Osteocyte (in vitro differentiated cells): ENCODE measurements around the gene PCDHGA12. TPM values are rescaled to one million over a fixed set of nuclear protein-coding genes. Genes with fewer than 3 reads are reported as not detected.
"Not testable (repeated sequence)": the region's sequence is repeated elsewhere in the genome, so short reads cannot be mapped to it uniquely, and the experiment has no call there.

Source experiments
- DNase-seq: peaks from one replicate; pipeline ENCODE4 v3.0.0; 2021; ENCODE audit warnings: mixed read lengths; ENCODE audit not compliant: unreplicated experiment; ENCODE audit errors: extremely low spot score
- H3K27ac Mint-ChIP-seq: one replicate; pipeline ENCODE4 v1.8.0; 2021; ENCODE audit warnings: mild to moderate bottlenecking, mixed read lengths; ENCODE audit not compliant: unreplicated experiment
- H3K27me3 Mint-ChIP-seq: one replicate; pipeline ENCODE4 v1.8.0; 2021; ENCODE audit warnings: mixed read lengths; ENCODE audit not compliant: unreplicated experiment
- H3K36me3 Mint-ChIP-seq: one replicate; pipeline ENCODE4 v1.8.0; 2021; ENCODE audit warnings: mixed read lengths; ENCODE audit not compliant: unreplicated experiment
- H3K4me1 Mint-ChIP-seq: one replicate; pipeline ENCODE4 v1.8.0; 2021; ENCODE audit warnings: mixed read lengths; ENCODE audit not compliant: unreplicated experiment
- H3K4me3 Mint-ChIP-seq: one replicate; pipeline ENCODE4 v1.8.0; 2021; ENCODE audit warnings: mild to moderate bottlenecking, moderate library complexity, mixed read lengths; ENCODE audit not compliant: unreplicated experiment
- H3K9me3 Mint-ChIP-seq: one replicate; pipeline ENCODE4 v1.8.0; 2021; ENCODE audit warnings: mixed read lengths; ENCODE audit not compliant: unreplicated experiment
- total RNA-seq: library from RNA; stranded (reverse); gene quantifications from 2 replicates; pipeline ENCODE4 v1.2.1, GENCODE V29; 2021
- TF ChIP-seq, protein P1 (sequence below): fragments of 200-600 bp; sonication (generic); IDR thresholded peaks from 2 replicates; pipeline ENCODE4 v1.5.0; 2021; ENCODE audit warnings: antibody characterized with exemption, mild to moderate bottlenecking, moderate library complexity

Gene PCDHGA12
- total RNA-seq, 1 donor from 2014 or later = 2.1 TPM

DNA sequence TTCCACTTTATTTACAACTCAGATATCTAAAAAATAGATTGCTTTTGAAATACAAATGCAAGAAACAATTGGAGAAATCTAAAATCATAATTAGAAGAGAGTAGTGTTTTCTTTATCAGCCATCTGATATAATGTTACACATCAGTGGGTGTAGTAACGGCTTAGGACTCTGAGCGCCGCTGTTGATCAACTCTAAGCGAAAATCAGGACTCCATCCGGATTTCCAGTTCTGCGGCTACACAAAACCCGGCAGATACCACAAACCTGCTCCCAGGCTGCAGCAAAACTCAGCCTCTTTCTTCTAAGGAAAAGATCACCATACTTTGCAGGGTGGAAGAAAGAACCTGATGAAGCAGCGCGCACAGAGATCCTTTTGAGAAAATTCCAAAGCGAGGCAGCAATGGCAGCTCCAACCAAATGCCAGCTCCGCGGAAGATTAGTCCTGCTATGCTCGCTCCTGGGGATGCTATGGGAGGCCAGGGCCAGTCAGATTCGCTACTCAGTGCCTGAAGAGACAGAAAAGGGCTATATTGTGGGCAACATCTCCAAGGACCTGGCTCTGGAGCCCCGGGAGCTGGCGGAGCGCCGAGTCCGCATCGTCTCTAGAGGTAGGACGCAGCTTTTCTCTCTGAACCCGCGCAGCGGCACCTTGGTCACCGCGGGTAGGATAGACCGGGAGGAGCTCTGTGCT is 27.6 kb upstream of the PCDHGA12 start, which contains the start of gene PCDHGA9:
TSS of gene PCDHGA9 (plus strand) at position 226 of the 691 bp plus-strand sequence. CDS start at position 401, 175 bp downstream.
- Mint-ChIP-seq H3K36me3 (peaks cover 9% of the 10 kb centered on the region), H3K4me3 (no peak within 1 kb of the TSS), H3K27ac (no peak within 1 kb of the TSS), H3K27me3 (no peaks in the 10 kb centered on the region), H3K9me3 (peaks cover 11% of the 10 kb centered on the region), H3K4me1 (peaks cover 2% of the 10 kb centered on the region)
- no peak for DNase-seq
- TF ChIP-seq, protein P1, sequence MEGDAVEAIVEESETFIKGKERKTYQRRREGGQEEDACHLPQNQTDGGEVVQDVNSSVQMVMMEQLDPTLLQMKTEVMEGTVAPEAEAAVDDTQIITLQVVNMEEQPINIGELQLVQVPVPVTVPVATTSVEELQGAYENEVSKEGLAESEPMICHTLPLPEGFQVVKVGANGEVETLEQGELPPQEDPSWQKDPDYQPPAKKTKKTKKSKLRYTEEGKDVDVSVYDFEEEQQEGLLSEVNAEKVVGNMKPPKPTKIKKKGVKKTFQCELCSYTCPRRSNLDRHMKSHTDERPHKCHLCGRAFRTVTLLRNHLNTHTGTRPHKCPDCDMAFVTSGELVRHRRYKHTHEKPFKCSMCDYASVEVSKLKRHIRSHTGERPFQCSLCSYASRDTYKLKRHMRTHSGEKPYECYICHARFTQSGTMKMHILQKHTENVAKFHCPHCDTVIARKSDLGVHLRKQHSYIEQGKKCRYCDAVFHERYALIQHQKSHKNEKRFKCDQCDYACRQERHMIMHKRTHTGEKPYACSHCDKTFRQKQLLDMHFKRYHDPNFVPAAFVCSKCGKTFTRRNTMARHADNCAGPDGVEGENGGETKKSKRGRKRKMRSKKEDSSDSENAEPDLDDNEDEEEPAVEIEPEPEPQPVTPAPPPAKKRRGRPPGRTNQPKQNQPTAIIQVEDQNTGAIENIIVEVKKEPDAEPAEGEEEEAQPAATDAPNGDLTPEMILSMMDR = peak; percentile 27

DNA sequence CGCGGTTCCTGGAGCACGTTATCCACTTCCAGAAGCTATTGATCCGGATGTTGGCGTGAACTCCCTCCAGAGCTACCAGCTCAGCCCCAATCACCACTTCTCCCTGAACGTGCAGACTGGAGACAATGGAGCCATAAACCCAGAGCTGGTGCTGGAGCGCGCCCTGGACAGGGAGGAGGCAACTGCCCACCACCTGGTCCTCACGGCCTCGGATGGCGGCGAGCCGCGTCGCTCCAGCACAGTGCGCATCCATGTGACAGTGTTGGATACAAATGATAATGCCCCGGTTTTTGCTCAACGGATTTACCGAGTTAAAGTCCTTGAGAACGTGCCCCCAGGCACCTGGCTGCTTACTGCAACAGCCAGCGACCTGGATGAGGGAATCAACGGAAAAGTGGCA is 26.9 kb upstream of the PCDHGA12 start:
- H3K27ac Mint-ChIP-seq = no peak overlapping the region
- no peaks in the 10 kb centered on the region for H3K27me3 Mint-ChIP-seq
- peaks cover 7% of the 10 kb centered on the region for H3K4me1 Mint-ChIP-seq
- no peak for DNase-seq
- peaks cover 14% of the 10 kb centered on the region for H3K9me3 Mint-ChIP-seq
- peaks cover 15% of the 10 kb centered on the region for H3K36me3 Mint-ChIP-seq
- TF ChIP-seq, protein P1 = no peak
- H3K4me3 Mint-ChIP-seq = no peak overlapping the region

DNA sequence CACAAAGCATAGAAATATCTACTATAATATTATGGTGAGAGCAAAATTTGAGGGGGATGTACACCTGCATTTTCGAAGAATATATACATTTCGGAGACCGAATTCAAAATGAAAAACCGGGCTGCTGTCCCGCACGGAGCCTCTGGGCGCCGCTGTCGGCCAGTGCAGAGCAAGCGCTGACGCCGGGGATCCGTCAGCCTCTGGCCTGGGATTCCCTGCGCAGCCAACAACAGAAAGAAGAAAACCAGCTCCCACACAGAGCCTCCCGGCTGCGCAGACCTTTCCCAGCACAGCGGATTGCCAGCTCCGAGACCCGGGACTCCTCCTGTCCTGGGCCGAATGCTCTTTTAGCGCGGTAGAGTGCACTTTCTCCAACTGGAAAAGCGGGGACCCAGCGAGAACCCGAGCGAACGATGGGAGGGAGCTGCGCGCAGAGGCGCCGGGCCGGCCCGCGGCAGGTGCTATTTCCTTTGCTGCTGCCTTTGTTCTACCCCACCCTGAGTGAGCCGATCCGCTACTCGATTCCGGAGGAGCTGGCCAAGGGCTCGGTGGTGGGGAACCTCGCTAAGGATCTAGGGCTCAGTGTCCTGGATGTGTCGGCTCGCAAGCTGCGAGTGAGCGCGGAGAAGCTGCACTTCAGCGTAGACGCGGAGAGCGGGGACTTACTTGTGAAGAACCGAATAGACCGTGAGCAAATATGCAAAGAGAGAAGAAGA is 22.4 kb upstream of the PCDHGA12 start, which contains the start of gene PCDHGB6:
TSS of gene PCDHGB6 (plus strand) at position 232 of the 716 bp plus-strand sequence. CDS start at position 414, 182 bp downstream.
- not testable (repeated sequence) for H3K27me3 Mint-ChIP-seq
- Mint-ChIP-seq H3K4me1 (peaks cover 23% of the 10 kb centered on the region), H3K4me3 (peak within 1 kb of the TSS; percentile 86), H3K9me3 (peaks cover 13% of the 10 kb centered on the region), H3K27ac (peak within 1 kb of the TSS; percentile 97), H3K36me3 (peaks cover 37% of the 10 kb centered on the region)
- TF ChIP-seq, protein P1 = peak; percentile 89
- DNase-seq = peak; percentile 92

DNA sequence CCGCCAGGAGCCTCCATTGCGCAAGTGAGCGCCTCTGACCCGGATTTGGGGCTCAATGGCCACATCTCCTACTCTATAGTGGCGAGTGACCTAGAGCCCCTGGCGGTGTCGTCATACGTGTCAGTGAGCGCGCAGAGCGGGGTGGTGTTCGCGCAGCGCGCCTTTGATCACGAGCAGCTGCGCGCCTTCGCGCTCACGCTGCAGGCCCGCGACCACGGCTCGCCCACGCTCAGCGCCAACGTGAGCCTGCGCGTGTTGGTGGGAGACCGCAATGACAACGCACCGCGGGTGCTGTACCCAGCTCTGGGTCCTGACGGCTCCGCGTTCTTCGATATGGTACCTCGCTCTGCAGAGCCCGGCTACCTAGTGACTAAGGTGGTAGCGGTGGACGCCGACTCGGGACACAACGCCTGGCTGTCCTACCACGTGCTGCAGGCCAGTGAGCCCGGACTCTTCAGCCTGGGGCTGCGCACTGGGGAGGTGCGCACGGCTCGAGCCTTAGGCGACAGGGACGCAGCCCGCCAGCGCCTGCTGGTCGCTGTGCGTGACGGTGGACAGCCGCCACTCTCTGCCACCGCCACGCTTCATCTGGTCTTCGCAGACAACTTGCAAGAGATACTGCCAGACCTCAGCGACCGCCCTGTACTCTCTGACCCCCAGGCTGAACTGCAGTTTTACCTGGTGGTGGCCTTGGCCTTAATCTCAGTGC is 20.6 kb upstream of the PCDHGA12 start:
- TF ChIP-seq, protein P1 = no peak
- Mint-ChIP-seq H3K27me3 (no peaks in the 10 kb centered on the region), H3K4me3 (peak overlapping the region; percentile 63), H3K27ac (peak overlapping the region; percentile 63), H3K4me1 (peaks cover 28% of the 10 kb centered on the region), H3K36me3 (peaks cover 54% of the 10 kb centered on the region), H3K9me3 (peaks cover 18% of the 10 kb centered on the region)
- DNase-seq = no peak
